Neural cell (in vitro differentiated cells): Measurements from ENCODE around the gene PTPRF. TPM values are rescaled to one million over a fixed set of nuclear protein-coding genes. Genes with fewer than 3 reads are reported as not detected.

Experiments
- H2AFZ ChIP-seq: fragments of 200-600, 300-800 bp; sonication (generic), shearing (Covaris generic); 2 replicates; pipeline ENCODE4 v1.6.0; 2014; ENCODE audit warnings: low read depth, mild to moderate bottlenecking, antibody characterized with exemption, low read length, moderate library complexity
- H3F3A ChIP-seq: fragments of 200-600 bp; shearing (Covaris generic); 2 replicates; pipeline ENCODE4 v1.6.1; 2016; ENCODE audit warnings: mild to moderate bottlenecking, moderate library complexity, mixed read lengths, antibody characterized with exemption, low read length; ENCODE audit not compliant: insufficient read depth, poor library complexity, severe bottlenecking
- H3K27ac ChIP-seq: fragments of 200-600, 300-800 bp; sonication (generic), shearing (Covaris generic); 2 replicates; pipeline ENCODE4 v1.5.1; 2014; ENCODE audit warnings: mild to moderate bottlenecking, low read length, moderate library complexity
- H3K27me3 ChIP-seq: fragments of 300-800, 200-600 bp; sonication (generic), shearing (Covaris generic); 2 replicates; pipeline ENCODE4 v1.6.0; 2014; ENCODE audit warnings: mild to moderate bottlenecking, low read depth, low read length, moderate library complexity; ENCODE audit not compliant: insufficient read depth
- H3K36me3 ChIP-seq: fragments of 300-800, 200-600 bp; sonication (generic), shearing (Covaris generic); 2 replicates; pipeline ENCODE4 v1.5.1; 2014; ENCODE audit warnings: mild to moderate bottlenecking, antibody characterized with exemption, low read length, moderate library complexity; ENCODE audit not compliant: insufficient read depth
- H3K4me2 ChIP-seq: fragments of 300-800, 200-600 bp; sonication (generic), shearing (Covaris generic); 2 replicates; pipeline ENCODE4 v1.6.0; 2014; ENCODE audit warnings: mild to moderate bottlenecking, low read length
- H3K4me3 ChIP-seq: fragments of 300-800, 200-600 bp; sonication (generic), shearing (Covaris generic); 2 replicates; pipeline ENCODE4 v1.5.1; 2014; ENCODE audit warnings: mild to moderate bottlenecking, low read length, moderate library complexity
- H3K79me2 ChIP-seq: fragments of 200-600 bp; shearing (Covaris generic); replicated peaks from 2 replicates; pipeline ENCODE4 v1.6.0; 2014; ENCODE audit warnings: mild to moderate bottlenecking, low read length, moderate library complexity; ENCODE audit not compliant: insufficient read depth
- H3K9ac ChIP-seq: fragments of 300-800, 200-600 bp; sonication (generic), shearing (Covaris generic); 2 replicates; pipeline ENCODE4 v1.6.1; 2016; ENCODE audit warnings: mild to moderate bottlenecking, low read length, mixed read lengths
- H3K9me2 ChIP-seq: fragments of 200-600 bp; shearing (Covaris generic); 2 replicates; pipeline ENCODE4 v1.6.1; 2016; ENCODE audit warnings: mild to moderate bottlenecking, low read length, mixed read lengths; ENCODE audit not compliant: insufficient read depth
- H3K9me3 ChIP-seq: fragments of 200-600, 300-800 bp; sonication (generic), shearing (Covaris generic); 2 replicates; pipeline ENCODE4 v1.6.1; 2016; ENCODE audit warnings: mild to moderate bottlenecking, mixed run types, low read length, moderate library complexity, mixed read lengths
- H4K20me1 ChIP-seq: fragments of 200-600 bp; shearing (Covaris generic); 2 replicates; pipeline ENCODE4 v1.6.1; 2016; ENCODE audit warnings: mild to moderate bottlenecking, mixed run types; ENCODE audit not compliant: insufficient read depth
- EP300 ChIP-seq: fragments of 450-650 bp; conservative IDR thresholded peaks from 2 replicates; pipeline ENCODE4 v1.6.1; 2014; ENCODE audit warnings: antibody characterized with exemption, mild to moderate bottlenecking, moderate library complexity; ENCODE audit not compliant: poor library complexity, severe bottlenecking
- EZH2 ChIP-seq: fragments of 200-600, 300-800 bp; shearing (Covaris generic), sonication (generic); IDR thresholded peaks from 2 replicates; pipeline ENCODE4 v1.6.1; 2014; ENCODE audit warnings: antibody characterized with exemption, low read length, borderline replicate concordance, mild to moderate bottlenecking; ENCODE audit not compliant: insufficient read depth, poor library complexity, severe bottlenecking
- MXI1 ChIP-seq: fragments of 450-650 bp; conservative IDR thresholded peaks from 2 replicates; pipeline ENCODE4 v1.6.1; 2014; ENCODE audit warnings: antibody characterized with exemption, mild to moderate bottlenecking; ENCODE audit not compliant: poor library complexity, severe bottlenecking
- POLR2AphosphoS5 ChIP-seq: IDR thresholded peaks from 2 replicates; pipeline ENCODE4 v1.6.1; 2012
- RAD21 ChIP-seq: fragments of 450-650 bp; conservative IDR thresholded peaks from 2 replicates; pipeline ENCODE4 v1.6.1; 2014; ENCODE audit warnings: antibody characterized with exemption, mild to moderate bottlenecking, moderate library complexity
- SMC3 ChIP-seq: fragments of 450-650 bp; conservative IDR thresholded peaks from 2 replicates; pipeline ENCODE4 v1.6.1; 2014; ENCODE audit warnings: antibody characterized with exemption, mild to moderate bottlenecking, moderate library complexity; ENCODE audit not compliant: poor library complexity
- TAF1 ChIP-seq: IDR thresholded peaks from 2 replicates; pipeline ENCODE4 v1.6.1; 2012; ENCODE audit warnings: low read depth
- polyA plus RNA-seq: library from polyadenylated mRNA; depleted of rRNA; stranded (reverse); fragments of >200 nt; gene quantifications from 2 replicates; pipeline ENCODE4 v1.2.3, GENCODE V29; 2014
- TF ChIP-seq, protein P1 (sequence below): fragments of 450-650 bp; IDR thresholded peaks from 2 replicates; pipeline ENCODE4 v1.5.1; 2014; ENCODE audit warnings: antibody characterized with exemption, mild to moderate bottlenecking, moderate library complexity; ENCODE audit not compliant: poor library complexity, severe bottlenecking
- TF ChIP-seq, protein P2 (sequence below): IDR thresholded peaks from 2 replicates; pipeline ENCODE4 v1.6.1; 2012; ENCODE audit warnings: borderline replicate concordance

Gene PTPRF
- polyA plus RNA-seq, 1 donor from 2014 or later = 66.6 TPM

DNA sequence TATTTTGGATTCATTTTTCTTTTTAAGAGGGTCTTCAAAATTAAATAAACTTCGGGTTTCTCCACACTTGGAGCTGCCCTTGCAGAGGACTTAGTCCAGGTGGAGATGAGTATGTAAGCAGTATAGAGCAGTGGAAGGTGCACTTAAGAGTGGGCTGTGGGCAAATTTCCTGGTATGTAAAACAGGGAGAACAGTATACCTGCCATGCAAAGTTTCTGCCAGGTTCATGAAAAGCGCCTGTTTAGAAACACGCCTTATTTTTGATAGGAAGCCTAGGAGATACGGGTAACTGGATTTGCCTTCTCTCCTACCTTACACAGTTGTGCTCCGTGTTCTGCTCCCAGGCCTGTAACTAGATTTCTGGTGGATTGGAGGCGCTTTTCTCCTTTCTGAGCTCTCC lies 120.5 kb downstream of the PTPRF start:
- Histone ChIP-seq H3K9me3 (no peaks in the 10 kb centered on the region), H2AFZ (no peak overlapping the region), H3K9ac (peak overlapping the region; percentile 91), H4K20me1 (peaks cover 5% of the 10 kb centered on the region), H3K79me2 (peaks cover 38% of the 10 kb centered on the region), H3K27me3 (no peaks in the 10 kb centered on the region), H3K4me3 (peak overlapping the region; percentile 97), H3K27ac (peak overlapping the region; percentile 95), H3K36me3 (peaks cover 8% of the 10 kb centered on the region), H3K9me2 (no peaks in the 10 kb centered on the region), H3K4me2 (peak overlapping the region; percentile 92), H3F3A (peaks cover 3% of the 10 kb centered on the region)
- no peak for TF ChIP-seq RAD21
- TF ChIP-seq, protein P1, sequence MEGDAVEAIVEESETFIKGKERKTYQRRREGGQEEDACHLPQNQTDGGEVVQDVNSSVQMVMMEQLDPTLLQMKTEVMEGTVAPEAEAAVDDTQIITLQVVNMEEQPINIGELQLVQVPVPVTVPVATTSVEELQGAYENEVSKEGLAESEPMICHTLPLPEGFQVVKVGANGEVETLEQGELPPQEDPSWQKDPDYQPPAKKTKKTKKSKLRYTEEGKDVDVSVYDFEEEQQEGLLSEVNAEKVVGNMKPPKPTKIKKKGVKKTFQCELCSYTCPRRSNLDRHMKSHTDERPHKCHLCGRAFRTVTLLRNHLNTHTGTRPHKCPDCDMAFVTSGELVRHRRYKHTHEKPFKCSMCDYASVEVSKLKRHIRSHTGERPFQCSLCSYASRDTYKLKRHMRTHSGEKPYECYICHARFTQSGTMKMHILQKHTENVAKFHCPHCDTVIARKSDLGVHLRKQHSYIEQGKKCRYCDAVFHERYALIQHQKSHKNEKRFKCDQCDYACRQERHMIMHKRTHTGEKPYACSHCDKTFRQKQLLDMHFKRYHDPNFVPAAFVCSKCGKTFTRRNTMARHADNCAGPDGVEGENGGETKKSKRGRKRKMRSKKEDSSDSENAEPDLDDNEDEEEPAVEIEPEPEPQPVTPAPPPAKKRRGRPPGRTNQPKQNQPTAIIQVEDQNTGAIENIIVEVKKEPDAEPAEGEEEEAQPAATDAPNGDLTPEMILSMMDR = no peak
- no peak for TF ChIP-seq TAF1
- no peak for TF ChIP-seq MXI1
- no peak for TF ChIP-seq POLR2AphosphoS5
- no peak for TF ChIP-seq EZH2
- TF ChIP-seq SMC3 = no peak

DNA sequence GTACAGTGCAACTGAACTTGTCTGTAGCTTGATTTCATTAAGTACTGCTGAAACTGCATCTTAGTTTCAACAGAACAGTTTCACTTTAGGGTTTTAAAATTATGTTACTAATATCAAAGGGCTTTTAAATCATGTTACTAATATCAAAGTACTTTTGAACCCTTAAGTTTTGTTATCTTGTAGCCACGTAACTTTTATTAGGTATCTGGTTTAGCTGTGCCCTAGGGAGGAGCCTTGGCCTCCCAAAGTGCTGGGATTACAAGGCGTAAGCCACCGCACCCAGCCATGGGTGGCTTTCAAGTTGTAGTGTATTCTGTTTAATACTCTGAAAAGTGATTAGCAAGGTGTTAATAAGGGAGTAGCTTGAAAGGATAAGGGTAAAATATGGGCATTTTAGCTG lies 121.2 kb downstream of the PTPRF start:
- Histone ChIP-seq H3K4me2 (peak overlapping the region; percentile 92), H3K4me3 (peak overlapping the region; percentile 97), H3K36me3 (peaks cover 8% of the 10 kb centered on the region), H3F3A (peaks cover 3% of the 10 kb centered on the region), H3K9me3 (no peaks in the 10 kb centered on the region), H3K27ac (no peak overlapping the region), H3K27me3 (no peaks in the 10 kb centered on the region), H3K9ac (peak overlapping the region; percentile 91), H3K9me2 (no peaks in the 10 kb centered on the region), H2AFZ (no peak overlapping the region), H4K20me1 (peaks cover 5% of the 10 kb centered on the region), H3K79me2 (peaks cover 38% of the 10 kb centered on the region)
- no peak for TF ChIP-seq MXI1
- TF ChIP-seq TAF1 = no peak
- TF ChIP-seq EZH2 = no peak
- no peak for TF ChIP-seq EP300
- TF ChIP-seq, protein P1 = no peak
- TF ChIP-seq, protein P2, sequence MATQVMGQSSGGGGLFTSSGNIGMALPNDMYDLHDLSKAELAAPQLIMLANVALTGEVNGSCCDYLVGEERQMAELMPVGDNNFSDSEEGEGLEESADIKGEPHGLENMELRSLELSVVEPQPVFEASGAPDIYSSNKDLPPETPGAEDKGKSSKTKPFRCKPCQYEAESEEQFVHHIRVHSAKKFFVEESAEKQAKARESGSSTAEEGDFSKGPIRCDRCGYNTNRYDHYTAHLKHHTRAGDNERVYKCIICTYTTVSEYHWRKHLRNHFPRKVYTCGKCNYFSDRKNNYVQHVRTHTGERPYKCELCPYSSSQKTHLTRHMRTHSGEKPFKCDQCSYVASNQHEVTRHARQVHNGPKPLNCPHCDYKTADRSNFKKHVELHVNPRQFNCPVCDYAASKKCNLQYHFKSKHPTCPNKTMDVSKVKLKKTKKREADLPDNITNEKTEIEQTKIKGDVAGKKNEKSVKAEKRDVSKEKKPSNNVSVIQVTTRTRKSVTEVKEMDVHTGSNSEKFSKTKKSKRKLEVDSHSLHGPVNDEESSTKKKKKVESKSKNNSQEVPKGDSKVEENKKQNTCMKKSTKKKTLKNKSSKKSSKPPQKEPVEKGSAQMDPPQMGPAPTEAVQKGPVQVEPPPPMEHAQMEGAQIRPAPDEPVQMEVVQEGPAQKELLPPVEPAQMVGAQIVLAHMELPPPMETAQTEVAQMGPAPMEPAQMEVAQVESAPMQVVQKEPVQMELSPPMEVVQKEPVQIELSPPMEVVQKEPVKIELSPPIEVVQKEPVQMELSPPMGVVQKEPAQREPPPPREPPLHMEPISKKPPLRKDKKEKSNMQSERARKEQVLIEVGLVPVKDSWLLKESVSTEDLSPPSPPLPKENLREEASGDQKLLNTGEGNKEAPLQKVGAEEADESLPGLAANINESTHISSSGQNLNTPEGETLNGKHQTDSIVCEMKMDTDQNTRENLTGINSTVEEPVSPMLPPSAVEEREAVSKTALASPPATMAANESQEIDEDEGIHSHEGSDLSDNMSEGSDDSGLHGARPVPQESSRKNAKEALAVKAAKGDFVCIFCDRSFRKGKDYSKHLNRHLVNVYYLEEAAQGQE = no peak
- no peak for TF ChIP-seq SMC3
- TF ChIP-seq RAD21 = no peak
- no peak for TF ChIP-seq POLR2AphosphoS5
